HEK293 (cell line): ENCODE data around the gene WDR18.

Source experiments
- BCL11A ChIP-seq: fragments of 450-650 bp; formaldehyde crosslinking; IDR thresholded peaks from 2 replicates; pipeline ENCODE4 v1.5.1; 2016; ENCODE audit warnings: low read depth, missing biosample characterization, missing genetic modification characterization
- GFI1B ChIP-seq: fragments of 450-650 bp; formaldehyde crosslinking; IDR thresholded peaks from 2 replicates; pipeline ENCODE4 v1.5.1; 2016; ENCODE audit warnings: missing biosample characterization, missing genetic modification characterization
- SP3 ChIP-seq: fragments of 450-650 bp; formaldehyde crosslinking; IDR thresholded peaks from 2 replicates; pipeline ENCODE4 v1.5.1; 2016; ENCODE audit warnings: missing biosample characterization, missing genetic modification characterization
- ZNF155 ChIP-seq: fragments of 450-650 bp; formaldehyde crosslinking; IDR thresholded peaks from 2 replicates; pipeline ENCODE4 v1.5.1; 2016; ENCODE audit warnings: missing biosample characterization, missing genetic modification characterization
- ZNF19 ChIP-seq: fragments of 450-650 bp; formaldehyde crosslinking; IDR thresholded peaks from 2 replicates; pipeline ENCODE4; 2016; ENCODE audit warnings: missing biosample characterization, missing genetic modification characterization, low read depth
- ZNF202 ChIP-seq: fragments of 450-650 bp; formaldehyde crosslinking; IDR thresholded peaks from 2 replicates; pipeline ENCODE4 v1.5.1; 2016; ENCODE audit warnings: missing biosample characterization, missing genetic modification characterization, borderline replicate concordance
- ZNF239 ChIP-seq: fragments of 450-650 bp; formaldehyde crosslinking; IDR thresholded peaks from 2 replicates; pipeline ENCODE4 v1.5.1; 2016; ENCODE audit warnings: missing biosample characterization, missing genetic modification characterization
- ZNF274 ChIP-seq, 2 experiments: fragments of 200-500 bp in 1 of 2; fragments of 450-650 bp in 1 of 2; sonication (Bioruptor generic) in 1 of 2; formaldehyde crosslinking in 1 of 2; IDR thresholded peaks; 2 replicates each; pipeline versions ENCODE4 v1.5.1 to v1.6.1; 2014 to 2016; ENCODE audit warnings: borderline replicate concordance in 1 of 2, inconsistent platforms in 1 of 2, low read length in 1 of 2, missing biosample characterization in 1 of 2, missing genetic modification characterization in 1 of 2
- ZNF521 ChIP-seq: fragments of 450-650 bp; formaldehyde crosslinking; IDR thresholded peaks from 2 replicates; pipeline ENCODE4 v1.5.1; 2017; ENCODE audit warnings: missing biosample characterization, mild to moderate bottlenecking, missing genetic modification characterization
- ZNF530 ChIP-seq: fragments of 450-650 bp; formaldehyde crosslinking; IDR thresholded peaks from 2 replicates; pipeline ENCODE4 v1.5.1; 2016; ENCODE audit warnings: low read depth, missing biosample characterization, missing genetic modification characterization
- ZNF658 ChIP-seq: fragments of 450-650 bp; formaldehyde crosslinking; IDR thresholded peaks from 2 replicates; pipeline ENCODE4; 2016; ENCODE audit warnings: missing biosample characterization, missing genetic modification characterization
- ZNF670 ChIP-seq: fragments of 450-650 bp; formaldehyde crosslinking; IDR thresholded peaks from 2 replicates; pipeline ENCODE4 v1.5.1; 2016; ENCODE audit warnings: missing biosample characterization, missing genetic modification characterization, low read depth
- ZNF677 ChIP-seq: fragments of 450-650 bp; IDR thresholded peaks from 2 replicates; pipeline ENCODE4 v1.5.0; 2018; ENCODE audit warnings: missing biosample characterization, mild to moderate bottlenecking, missing genetic modification characterization, moderate library complexity
- ZNF747 ChIP-seq: fragments of 450-650 bp; formaldehyde crosslinking; IDR thresholded peaks from 2 replicates; pipeline ENCODE4 v1.5.1; 2016; ENCODE audit warnings: missing biosample characterization, missing genetic modification characterization
- ZNF776 ChIP-seq: fragments of 450-650 bp; formaldehyde crosslinking; IDR thresholded peaks from 2 replicates; pipeline ENCODE4 v1.5.0; 2017; ENCODE audit warnings: missing biosample characterization, missing genetic modification characterization, borderline replicate concordance
- ZNF830 ChIP-seq: fragments of 450-650 bp; IDR thresholded peaks from 2 replicates; pipeline ENCODE4 v1.5.0; 2018; ENCODE audit warnings: missing biosample characterization, missing genetic modification characterization, low read depth, mild to moderate bottlenecking, moderate library complexity
- TF ChIP-seq, protein P1 (sequence below): fragments of 450-650 bp; formaldehyde crosslinking; IDR thresholded peaks from 2 replicates; pipeline ENCODE4 v1.5.1; 2016; ENCODE audit warnings: missing biosample characterization, missing genetic modification characterization
- TF ChIP-seq, protein P2 (sequence below): fragments of 450-650 bp; formaldehyde crosslinking; IDR thresholded peaks from 2 replicates; pipeline ENCODE4 v1.5.1; 2016; ENCODE audit warnings: missing biosample characterization, missing genetic modification characterization
- TF ChIP-seq, protein P3 (sequence below): fragments of 450-650 bp; formaldehyde crosslinking; IDR thresholded peaks from 2 replicates; pipeline ENCODE4 v1.5.1; 2016; ENCODE audit warnings: missing biosample characterization, missing genetic modification characterization, borderline replicate concordance
- TF ChIP-seq, protein P4 (sequence below): fragments of 450-650 bp; formaldehyde crosslinking; IDR thresholded peaks from 2 replicates; pipeline ENCODE4 v1.5.1; 2016; ENCODE audit warnings: missing biosample characterization, missing genetic modification characterization, low read depth
- TF ChIP-seq, protein P5 (sequence below): fragments of 450-650 bp; formaldehyde crosslinking; IDR thresholded peaks from 2 replicates; pipeline ENCODE4 v1.5.1; 2016; ENCODE audit warnings: missing biosample characterization, missing genetic modification characterization

WDR18 gene

DNA sequence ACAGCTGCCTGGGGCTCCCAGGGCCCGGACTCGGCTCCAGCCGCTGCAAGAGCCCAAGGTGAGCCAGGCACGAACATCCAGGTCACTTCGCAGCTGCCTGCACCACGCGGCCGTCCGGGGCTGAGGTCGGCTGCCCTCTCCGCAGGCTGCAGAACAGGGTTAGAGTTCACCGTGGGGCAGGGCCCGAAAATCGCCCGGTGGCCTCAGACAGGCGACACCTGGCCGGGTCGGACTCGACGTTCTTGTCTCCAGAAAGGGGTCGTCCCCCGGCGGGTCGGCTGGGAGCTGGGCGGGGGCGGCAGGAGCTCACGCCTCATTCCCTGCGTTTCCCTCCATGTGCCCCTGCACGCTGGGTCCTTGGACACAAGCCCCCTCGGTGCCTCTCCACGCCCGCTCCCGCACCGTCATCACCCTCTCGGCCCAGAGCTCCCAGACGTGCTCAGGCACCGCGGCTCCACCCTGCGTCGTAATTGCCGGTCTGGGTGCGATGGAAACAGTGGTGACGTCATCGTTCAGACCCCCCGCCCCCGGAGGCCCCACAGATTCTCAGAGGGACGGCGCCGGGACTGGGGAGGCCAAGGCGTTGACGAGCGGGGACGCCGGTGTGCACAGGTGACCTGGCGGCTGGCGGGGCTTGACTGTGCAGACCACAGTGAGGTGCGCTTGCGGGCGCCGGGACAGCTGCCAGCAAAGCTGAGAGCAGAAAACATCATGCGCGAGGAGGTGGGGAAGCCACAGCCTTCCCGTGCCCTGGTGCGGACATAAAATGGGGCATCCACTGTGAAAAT lies 12.1 kb downstream of the WDR18 start (continued):
- TF ChIP-seq ZNF776 (tag by site-specific recombination): no peak
- TF ChIP-seq, protein P1, sequence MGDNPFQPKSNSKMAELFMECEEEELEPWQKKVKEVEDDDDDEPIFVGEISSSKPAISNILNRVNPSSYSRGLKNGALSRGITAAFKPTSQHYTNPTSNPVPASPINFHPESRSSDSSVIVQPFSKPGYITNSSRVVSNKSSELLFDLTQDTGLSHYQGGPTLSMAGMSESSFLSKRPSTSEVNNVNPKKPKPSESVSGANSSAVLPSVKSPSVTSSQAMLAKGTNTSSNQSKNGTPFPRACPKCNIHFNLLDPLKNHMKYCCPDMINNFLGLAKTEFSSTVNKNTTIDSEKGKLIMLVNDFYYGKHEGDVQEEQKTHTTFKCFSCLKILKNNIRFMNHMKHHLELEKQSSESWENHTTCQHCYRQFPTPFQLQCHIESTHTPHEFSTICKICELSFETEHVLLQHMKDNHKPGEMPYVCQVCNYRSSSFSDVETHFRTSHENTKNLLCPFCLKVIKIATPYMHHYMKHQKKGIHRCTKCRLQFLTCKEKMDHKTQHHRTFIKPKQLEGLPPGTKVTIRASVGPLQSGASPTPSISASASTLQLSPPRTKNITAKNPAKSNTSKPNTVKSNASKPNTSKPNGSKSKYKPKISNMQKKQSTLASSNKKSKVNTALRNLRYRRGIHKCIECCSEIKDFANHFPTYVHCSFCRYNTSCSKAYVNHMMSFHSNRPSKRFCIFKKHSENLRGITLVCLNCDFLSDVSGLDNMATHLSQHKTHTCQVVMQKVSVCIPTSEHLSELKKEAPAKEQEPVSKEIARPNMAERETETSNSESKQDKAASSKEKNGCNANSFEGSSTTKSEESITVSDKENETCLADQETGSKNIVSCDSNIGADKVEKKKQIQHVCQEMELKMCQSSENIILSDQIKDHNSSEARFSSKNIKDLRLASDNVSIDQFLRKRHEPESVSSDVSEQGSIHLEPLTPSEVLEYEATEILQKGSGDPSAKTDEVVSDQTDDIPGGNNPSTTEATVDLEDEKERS (tag by site-specific recombination): peak; percentile 47; the same call in 1 of the 2 replicates
- TF ChIP-seq ZNF677 (tag by site-specific recombination): no peak
- TF ChIP-seq GFI1B (tag by site-specific recombination): no peak; the same call in 1 of the 2 replicates
- TF ChIP-seq ZNF239 (tag by site-specific recombination): 0 out of 2 replicates have a peak, but pooled peaks have one; percentile 57
- TF ChIP-seq ZNF747 (tag by site-specific recombination): no peak
- no peak for TF ChIP-seq ZNF670
- TF ChIP-seq BCL11A (tag by site-specific recombination): peak; percentile 94
- TF ChIP-seq ZNF521 (tag by site-specific recombination): no peak
- TF ChIP-seq, protein P2, sequence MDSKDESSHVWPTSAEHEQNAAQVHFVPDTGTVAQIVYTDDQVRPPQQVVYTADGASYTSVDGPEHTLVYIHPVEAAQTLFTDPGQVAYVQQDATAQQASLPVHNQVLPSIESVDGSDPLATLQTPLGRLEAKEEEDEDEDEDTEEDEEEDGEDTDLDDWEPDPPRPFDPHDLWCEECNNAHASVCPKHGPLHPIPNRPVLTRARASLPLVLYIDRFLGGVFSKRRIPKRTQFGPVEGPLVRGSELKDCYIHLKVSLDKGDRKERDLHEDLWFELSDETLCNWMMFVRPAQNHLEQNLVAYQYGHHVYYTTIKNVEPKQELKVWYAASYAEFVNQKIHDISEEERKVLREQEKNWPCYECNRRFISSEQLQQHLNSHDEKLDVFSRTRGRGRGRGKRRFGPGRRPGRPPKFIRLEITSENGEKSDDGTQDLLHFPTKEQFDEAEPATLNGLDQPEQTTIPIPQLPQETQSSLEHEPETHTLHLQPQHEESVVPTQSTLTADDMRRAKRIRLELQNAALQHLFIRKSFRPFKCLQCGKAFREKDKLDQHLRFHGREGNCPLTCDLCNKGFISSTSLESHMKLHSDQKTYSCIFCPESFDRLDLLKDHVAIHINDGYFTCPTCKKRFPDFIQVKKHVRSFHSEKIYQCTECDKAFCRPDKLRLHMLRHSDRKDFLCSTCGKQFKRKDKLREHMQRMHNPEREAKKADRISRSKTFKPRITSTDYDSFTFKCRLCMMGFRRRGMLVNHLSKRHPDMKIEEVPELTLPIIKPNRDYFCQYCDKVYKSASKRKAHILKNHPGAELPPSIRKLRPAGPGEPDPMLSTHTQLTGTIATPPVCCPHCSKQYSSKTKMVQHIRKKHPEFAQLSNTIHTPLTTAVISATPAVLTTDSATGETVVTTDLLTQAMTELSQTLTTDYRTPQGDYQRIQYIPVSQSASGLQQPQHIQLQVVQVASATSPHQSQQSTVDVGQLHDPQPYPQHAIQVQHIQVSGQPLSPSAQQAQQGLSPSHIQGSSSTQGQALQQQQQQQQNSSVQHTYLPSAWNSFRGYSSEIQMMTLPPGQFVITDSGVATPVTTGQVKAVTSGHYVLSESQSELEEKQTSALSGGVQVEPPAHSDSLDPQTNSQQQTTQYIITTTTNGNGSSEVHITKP (tag by site-specific recombination): peak; percentile 75
- no peak for TF ChIP-seq ZNF658
- TF ChIP-seq ZNF155 (tag by site-specific recombination): no peak
- TF ChIP-seq SP3 (tag by site-specific recombination): peak; percentile 58
- TF ChIP-seq ZNF530 (tag by site-specific recombination): no peak
- TF ChIP-seq, protein P3, sequence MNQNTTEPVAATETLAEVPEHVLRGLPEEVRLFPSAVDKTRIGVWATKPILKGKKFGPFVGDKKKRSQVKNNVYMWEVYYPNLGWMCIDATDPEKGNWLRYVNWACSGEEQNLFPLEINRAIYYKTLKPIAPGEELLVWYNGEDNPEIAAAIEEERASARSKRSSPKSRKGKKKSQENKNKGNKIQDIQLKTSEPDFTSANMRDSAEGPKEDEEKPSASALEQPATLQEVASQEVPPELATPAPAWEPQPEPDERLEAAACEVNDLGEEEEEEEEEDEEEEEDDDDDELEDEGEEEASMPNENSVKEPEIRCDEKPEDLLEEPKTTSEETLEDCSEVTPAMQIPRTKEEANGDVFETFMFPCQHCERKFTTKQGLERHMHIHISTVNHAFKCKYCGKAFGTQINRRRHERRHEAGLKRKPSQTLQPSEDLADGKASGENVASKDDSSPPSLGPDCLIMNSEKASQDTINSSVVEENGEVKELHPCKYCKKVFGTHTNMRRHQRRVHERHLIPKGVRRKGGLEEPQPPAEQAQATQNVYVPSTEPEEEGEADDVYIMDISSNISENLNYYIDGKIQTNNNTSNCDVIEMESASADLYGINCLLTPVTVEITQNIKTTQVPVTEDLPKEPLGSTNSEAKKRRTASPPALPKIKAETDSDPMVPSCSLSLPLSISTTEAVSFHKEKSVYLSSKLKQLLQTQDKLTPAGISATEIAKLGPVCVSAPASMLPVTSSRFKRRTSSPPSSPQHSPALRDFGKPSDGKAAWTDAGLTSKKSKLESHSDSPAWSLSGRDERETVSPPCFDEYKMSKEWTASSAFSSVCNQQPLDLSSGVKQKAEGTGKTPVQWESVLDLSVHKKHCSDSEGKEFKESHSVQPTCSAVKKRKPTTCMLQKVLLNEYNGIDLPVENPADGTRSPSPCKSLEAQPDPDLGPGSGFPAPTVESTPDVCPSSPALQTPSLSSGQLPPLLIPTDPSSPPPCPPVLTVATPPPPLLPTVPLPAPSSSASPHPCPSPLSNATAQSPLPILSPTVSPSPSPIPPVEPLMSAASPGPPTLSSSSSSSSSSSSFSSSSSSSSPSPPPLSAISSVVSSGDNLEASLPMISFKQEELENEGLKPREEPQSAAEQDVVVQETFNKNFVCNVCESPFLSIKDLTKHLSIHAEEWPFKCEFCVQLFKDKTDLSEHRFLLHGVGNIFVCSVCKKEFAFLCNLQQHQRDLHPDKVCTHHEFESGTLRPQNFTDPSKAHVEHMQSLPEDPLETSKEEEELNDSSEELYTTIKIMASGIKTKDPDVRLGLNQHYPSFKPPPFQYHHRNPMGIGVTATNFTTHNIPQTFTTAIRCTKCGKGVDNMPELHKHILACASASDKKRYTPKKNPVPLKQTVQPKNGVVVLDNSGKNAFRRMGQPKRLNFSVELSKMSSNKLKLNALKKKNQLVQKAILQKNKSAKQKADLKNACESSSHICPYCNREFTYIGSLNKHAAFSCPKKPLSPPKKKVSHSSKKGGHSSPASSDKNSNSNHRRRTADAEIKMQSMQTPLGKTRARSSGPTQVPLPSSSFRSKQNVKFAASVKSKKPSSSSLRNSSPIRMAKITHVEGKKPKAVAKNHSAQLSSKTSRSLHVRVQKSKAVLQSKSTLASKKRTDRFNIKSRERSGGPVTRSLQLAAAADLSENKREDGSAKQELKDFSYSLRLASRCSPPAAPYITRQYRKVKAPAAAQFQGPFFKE: no peak
- TF ChIP-seq ZNF19 (tag by site-specific recombination): no peak
- TF ChIP-seq ZNF202: no peak
- TF ChIP-seq, protein P4, sequence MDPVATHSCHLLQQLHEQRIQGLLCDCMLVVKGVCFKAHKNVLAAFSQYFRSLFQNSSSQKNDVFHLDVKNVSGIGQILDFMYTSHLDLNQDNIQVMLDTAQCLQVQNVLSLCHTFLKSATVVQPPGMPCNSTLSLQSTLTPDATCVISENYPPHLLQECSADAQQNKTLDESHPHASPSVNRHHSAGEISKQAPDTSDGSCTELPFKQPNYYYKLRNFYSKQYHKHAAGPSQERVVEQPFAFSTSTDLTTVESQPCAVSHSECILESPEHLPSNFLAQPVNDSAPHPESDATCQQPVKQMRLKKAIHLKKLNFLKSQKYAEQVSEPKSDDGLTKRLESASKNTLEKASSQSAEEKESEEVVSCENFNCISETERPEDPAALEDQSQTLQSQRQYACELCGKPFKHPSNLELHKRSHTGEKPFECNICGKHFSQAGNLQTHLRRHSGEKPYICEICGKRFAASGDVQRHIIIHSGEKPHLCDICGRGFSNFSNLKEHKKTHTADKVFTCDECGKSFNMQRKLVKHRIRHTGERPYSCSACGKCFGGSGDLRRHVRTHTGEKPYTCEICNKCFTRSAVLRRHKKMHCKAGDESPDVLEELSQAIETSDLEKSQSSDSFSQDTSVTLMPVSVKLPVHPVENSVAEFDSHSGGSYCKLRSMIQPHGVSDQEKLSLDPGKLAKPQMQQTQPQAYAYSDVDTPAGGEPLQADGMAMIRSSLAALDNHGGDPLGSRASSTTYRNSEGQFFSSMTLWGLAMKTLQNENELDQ: no peak
- TF ChIP-seq, protein P5, sequence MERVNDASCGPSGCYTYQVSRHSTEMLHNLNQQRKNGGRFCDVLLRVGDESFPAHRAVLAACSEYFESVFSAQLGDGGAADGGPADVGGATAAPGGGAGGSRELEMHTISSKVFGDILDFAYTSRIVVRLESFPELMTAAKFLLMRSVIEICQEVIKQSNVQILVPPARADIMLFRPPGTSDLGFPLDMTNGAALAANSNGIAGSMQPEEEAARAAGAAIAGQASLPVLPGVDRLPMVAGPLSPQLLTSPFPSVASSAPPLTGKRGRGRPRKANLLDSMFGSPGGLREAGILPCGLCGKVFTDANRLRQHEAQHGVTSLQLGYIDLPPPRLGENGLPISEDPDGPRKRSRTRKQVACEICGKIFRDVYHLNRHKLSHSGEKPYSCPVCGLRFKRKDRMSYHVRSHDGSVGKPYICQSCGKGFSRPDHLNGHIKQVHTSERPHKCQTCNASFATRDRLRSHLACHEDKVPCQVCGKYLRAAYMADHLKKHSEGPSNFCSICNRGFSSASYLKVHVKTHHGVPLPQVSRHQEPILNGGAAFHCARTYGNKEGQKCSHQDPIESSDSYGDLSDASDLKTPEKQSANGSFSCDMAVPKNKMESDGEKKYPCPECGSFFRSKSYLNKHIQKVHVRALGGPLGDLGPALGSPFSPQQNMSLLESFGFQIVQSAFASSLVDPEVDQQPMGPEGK (tag by site-specific recombination): peak; percentile 100
- TF ChIP-seq ZNF830 (tag by site-specific recombination): no peak
- no peak for TF ChIP-seq ZNF274 (IDR thresholded peaks at IDR 0.05; ENCODE audit: low read length)
- no peak for TF ChIP-seq ZNF274 (tag by site-specific recombination; IDR thresholded peaks at IDR 0.05; ENCODE audit: borderline replicate concordance)
